ENCODE data around the gene HESX1. TPM values are rescaled to one million over a fixed set of nuclear protein-coding genes. Genes with fewer than 3 reads are reported as not detected.

Gene HESX1
- total RNA-seq, 2 experiments from 2014 or later = 0.43 to 0.54 TPM

DNA sequence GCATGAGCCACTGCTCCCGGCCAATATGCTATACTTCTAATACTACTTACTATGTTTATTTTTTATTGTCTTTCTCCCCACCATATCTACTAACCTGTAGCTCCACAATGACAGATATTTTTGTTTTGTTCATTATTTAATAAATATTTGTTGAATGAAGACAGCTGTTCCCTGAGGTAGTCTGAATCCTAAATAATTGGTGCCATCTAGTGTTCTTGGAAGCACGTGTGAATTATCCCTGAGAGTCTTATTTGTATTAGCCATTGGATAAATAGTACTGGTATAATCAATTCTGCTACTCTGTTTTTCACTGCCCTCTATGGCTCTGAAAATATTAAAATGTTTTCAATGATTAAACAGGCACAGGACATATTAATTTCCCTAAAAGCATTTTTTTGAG, 22.1 kb upstream of the HESX1 start:
- TF ChIP-seq, protein P1, sequence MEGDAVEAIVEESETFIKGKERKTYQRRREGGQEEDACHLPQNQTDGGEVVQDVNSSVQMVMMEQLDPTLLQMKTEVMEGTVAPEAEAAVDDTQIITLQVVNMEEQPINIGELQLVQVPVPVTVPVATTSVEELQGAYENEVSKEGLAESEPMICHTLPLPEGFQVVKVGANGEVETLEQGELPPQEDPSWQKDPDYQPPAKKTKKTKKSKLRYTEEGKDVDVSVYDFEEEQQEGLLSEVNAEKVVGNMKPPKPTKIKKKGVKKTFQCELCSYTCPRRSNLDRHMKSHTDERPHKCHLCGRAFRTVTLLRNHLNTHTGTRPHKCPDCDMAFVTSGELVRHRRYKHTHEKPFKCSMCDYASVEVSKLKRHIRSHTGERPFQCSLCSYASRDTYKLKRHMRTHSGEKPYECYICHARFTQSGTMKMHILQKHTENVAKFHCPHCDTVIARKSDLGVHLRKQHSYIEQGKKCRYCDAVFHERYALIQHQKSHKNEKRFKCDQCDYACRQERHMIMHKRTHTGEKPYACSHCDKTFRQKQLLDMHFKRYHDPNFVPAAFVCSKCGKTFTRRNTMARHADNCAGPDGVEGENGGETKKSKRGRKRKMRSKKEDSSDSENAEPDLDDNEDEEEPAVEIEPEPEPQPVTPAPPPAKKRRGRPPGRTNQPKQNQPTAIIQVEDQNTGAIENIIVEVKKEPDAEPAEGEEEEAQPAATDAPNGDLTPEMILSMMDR (IDR thresholded peaks at IDR 0.05) = no peak
- Mint-ChIP-seq H3K27ac (no peak overlapping the region), H3K4me3 (no peak overlapping the region), H3K27me3 (no peaks in the 10 kb centered on the region), H3K36me3 (ENCODE audit: low read depth) (no peaks in the 10 kb centered on the region), H3K4me1 (ENCODE audit: low read depth) (peaks cover 3% of the 10 kb centered on the region), H3K9me3 (no peaks in the 10 kb centered on the region)
- POLR2A ChIA-PET = no interaction called here
- DNase-seq (no peak), ATAC-seq (no peak)
- CTCF ChIA-PET = no interaction called here
- intact Hi-C loops (cut with micrococcal nuclease) = no loop called here

GRCh38 chr3:57206423-57206822, 6.6 kb upstream of the HESX1 start:
- CTCF ChIA-PET = no interaction called here
- DNase-seq (no peak), ATAC-seq (no peak)
- no peaks in the 10 kb centered on the region for H3K36me3 Mint-ChIP-seq (ENCODE audit: low read depth)
- no peak overlapping the region for H3K27ac Mint-ChIP-seq
- H3K4me3 Mint-ChIP-seq = no peak overlapping the region
- POLR2A ChIA-PET = no interaction called here
- no peaks in the 10 kb centered on the region for H3K27me3 Mint-ChIP-seq
- H3K9me3 Mint-ChIP-seq = no peaks in the 10 kb centered on the region
- H3K4me1 Mint-ChIP-seq (ENCODE audit: low read depth) = no peaks in the 10 kb centered on the region
- intact Hi-C loops (cut with micrococcal nuclease) = no loop called here
- TF ChIP-seq, protein P1 (IDR thresholded peaks at IDR 0.05) = no peak

DNA sequence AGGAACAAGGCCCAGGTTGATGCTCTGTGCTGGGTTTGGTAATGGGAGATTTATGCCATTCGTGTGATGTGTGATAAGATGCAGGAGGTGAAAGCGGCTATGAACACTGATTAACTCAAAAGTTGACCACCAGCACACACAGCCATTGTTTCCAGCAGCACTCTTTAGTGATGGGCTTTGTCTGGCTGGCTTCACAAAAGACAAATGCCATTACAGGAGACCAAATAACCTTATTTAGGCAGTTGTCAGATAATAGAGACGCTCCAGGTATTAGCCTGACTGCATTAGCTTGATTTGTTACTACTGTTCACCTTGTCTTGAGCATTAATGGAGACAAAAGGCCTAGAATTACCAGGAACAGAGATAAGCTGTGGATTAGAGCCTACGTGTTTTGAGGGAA, 5.1 kb downstream of the HESX1 start:
- Mint-ChIP-seq H3K27ac (no peak overlapping the region), H3K4me3 (no peak overlapping the region), H3K36me3 (ENCODE audit: low read depth) (no peaks in the 10 kb centered on the region), H3K4me1 (ENCODE audit: low read depth) (no peaks in the 10 kb centered on the region), H3K27me3 (peaks cover 13% of the 10 kb centered on the region), H3K9me3 (no peaks in the 10 kb centered on the region)
- ChIA-PET CTCF (interaction anchor here (1.6 kb wide), 1 partner anchor 94 kb away, joined by 3 read pairs; no protein-coding TSS in a partner anchor), POLR2A (no interaction called here)
- DNase-seq (no peak), ATAC-seq (no peak)
- intact Hi-C loops (cut with micrococcal nuclease) = no loop called here
- TF ChIP-seq, protein P1 (IDR thresholded peaks at IDR 0.05) = no peak

GRCh38 chr3:57192028-57192427, 7.8 kb downstream of the HESX1 start:
- TF ChIP-seq, protein P1 (IDR thresholded peaks at IDR 0.05) = no peak
- DNase-seq (no peak), ATAC-seq (no peak)
- POLR2A ChIA-PET = no interaction called here
- peaks cover 13% of the 10 kb centered on the region for H3K27me3 Mint-ChIP-seq
- CTCF ChIA-PET = no interaction called here
- intact Hi-C loops (cut with micrococcal nuclease) = no loop called here
- no peak overlapping the region for H3K4me3 Mint-ChIP-seq
- H3K9me3 Mint-ChIP-seq = no peaks in the 10 kb centered on the region
- no peak overlapping the region for H3K27ac Mint-ChIP-seq
- H3K36me3 Mint-ChIP-seq (ENCODE audit: low read depth) = no peaks in the 10 kb centered on the region
- H3K4me1 Mint-ChIP-seq (ENCODE audit: low read depth) = no peaks in the 10 kb centered on the region

DNA sequence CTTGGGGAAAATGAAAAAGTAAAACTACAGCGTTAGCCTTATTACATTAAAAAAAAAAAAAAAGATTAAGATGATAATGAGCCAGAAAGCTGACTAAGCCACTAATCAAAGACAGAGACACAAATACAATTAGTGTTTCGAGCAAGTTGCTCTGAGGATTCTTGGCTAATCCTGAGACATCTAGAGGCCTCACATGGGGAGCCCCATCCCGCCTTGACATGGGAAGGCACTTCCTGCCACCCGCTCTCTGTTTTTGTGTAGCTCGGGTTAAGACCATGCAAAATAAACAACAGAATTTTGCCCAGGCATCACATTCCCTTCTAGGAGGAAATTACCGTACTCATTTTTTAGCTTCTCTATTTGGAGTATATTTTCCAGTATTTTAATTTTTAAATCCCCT, 15.3 kb downstream of the HESX1 start:
- no peaks in the 10 kb centered on the region for H3K9me3 Mint-ChIP-seq
- no peak overlapping the region for H3K4me3 Mint-ChIP-seq
- POLR2A ChIA-PET = interaction anchor here (0.5 kb wide), 1 partner anchor 9 kb away, joined by 3 read pairs; no protein-coding TSS in a partner anchor
- no peak for DNase-seq
- intact Hi-C loops (cut with micrococcal nuclease) = no loop called here
- H3K36me3 Mint-ChIP-seq (ENCODE audit: low read depth) = no peaks in the 10 kb centered on the region
- no peak overlapping the region for H3K27ac Mint-ChIP-seq
- peaks cover 3% of the 10 kb centered on the region for H3K27me3 Mint-ChIP-seq
- no peak for ATAC-seq
- CTCF ChIA-PET = interaction anchor here (1.1 kb wide), 1 partner anchor 10 kb away, joined by 3 read pairs; no protein-coding TSS in a partner anchor
- H3K4me1 Mint-ChIP-seq (ENCODE audit: low read depth) = no peaks in the 10 kb centered on the region
- TF ChIP-seq, protein P1 (IDR thresholded peaks at IDR 0.05) = no peak
